ENCODE data around the gene LETM1.
A peak's percentile ranks its signal among the peaks of the same experiment; 100 is the strongest.

LETM1 gene

DNA sequence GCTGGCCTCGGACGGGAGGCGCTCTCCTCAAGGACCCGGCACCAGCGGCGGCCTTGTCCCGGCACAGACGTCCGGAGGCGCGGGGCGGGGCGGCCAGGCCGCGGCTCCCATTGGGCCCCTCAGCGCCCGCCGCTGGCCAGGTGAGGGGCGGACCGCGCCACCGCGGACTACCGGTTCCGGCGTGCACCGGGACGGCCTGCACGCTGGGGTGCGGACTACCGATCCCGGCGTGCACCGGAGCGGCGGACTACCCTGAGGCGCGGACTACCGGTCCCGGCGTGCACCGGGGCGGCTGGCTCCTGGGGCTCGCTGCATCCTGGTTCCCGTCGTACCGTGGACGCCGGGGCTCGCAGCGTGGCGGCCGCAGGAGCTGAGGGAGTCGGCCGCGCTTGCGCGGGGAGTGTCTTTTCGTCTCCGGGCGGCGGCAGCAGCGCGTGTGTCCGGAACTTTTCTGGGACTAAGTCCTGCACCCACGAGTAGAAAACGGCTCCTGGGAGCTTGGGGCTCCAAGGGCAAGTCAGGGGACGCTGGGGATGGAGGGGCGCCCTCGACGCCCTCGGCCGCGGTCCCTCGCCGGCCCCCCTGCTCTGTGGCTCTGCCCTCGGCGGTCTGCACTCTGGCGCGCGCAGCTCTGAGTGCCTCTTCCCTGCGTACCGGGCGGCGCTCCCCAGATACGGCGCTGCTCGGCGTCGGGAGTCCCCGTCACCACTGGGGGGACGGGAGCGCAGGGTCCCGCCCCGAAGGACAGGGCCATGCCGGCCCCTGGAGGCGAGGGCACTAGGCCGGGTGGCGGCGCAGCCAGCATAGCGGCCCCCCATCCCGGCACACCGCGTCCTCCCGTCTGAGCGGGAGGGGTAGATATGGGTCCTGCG, at the start of gene LETM1:
TSS of gene LETM1 (minus strand) at position 86 of the 872 bp plus-strand sequence. CDS start 206 bp downstream, outside the sequence.
- peak; percentile 86 for DNase-seq (ENCODE audit: low read depth)

DNA sequence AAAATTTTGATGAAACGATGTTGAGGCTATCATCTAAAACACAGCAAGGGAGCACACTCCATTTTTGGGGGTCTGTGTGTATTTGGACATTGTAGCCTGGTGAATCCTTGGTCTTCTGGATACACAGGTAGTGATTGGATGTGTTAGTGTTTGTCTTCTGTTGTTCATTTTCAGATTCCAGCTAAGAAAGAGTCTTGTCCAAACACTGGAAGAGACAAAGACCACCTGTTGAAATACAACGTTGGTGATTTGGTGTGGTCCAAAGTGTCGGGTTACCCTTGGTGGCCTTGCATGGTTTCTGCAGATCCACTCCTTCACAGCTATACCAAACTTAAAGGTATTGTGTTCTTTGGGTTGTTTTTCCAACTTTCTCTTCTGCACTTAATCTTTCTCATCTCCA, 48.1 kb upstream of the LETM1 start:
- no peak for DNase-seq (ENCODE audit: low read depth)

DNA sequence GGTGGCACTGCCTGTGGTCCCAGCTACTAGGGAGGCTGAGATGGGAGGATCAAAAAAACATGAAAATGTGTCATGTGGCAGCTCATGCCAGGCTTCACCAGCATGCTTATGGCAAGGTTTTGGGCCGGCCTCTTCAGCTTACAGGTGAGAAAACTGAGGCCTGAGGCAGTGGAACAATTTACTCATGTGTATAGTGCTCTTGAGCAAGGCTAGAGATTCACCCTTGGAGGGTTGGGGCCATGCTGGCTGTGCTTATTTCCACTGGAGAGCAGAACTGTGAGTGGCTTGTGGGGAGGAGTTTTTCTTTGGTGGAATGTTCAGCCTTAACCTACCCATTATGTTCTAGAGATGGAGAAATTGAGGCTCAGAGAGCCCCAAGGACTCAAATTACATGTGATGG, 47.1 kb upstream of the LETM1 start:
- no peak for DNase-seq (ENCODE audit: low read depth)

- no peak for DNase-seq (ENCODE audit: low read depth)
Measured at GRCh38 chr4:1902243-1902642, 46.3 kb upstream of the LETM1 start.

- no peak for DNase-seq (ENCODE audit: low read depth)
Measured at GRCh38 chr4:1901127-1901526, 45.2 kb upstream of the LETM1 start.

- no peak for DNase-seq (ENCODE audit: low read depth)
Measured at GRCh38 chr4:1900624-1901023, 44.7 kb upstream of the LETM1 start.

GRCh38 chr4:1900087-1900433, 44.1 kb upstream of the LETM1 start:
- DNase-seq (ENCODE audit: low read depth), result no peak

GRCh38 chr4:1899149-1900086, 43.5 kb upstream of the LETM1 start:
- DNase-seq (ENCODE audit: low read depth), result peak; percentile 68

DNA sequence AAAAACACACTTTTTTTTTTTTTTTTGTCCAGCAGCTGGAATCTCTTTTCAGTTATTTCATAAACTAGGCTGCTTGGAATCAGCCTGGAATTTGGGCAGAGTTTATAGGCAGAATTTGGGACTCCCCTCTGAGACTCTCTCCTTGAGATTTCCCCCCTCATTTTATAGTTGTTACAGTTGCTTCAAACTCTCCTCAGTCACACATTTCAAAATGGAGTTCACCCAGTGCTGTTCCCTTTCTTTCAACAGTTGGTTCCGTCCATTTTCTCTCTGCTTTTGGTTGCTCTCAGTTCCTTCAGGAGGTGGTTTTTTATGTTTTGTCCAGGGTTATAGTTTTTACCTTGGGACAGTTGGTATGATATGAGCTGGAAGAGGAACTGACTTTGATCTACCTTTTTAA, 42.7 kb upstream of the LETM1 start:
- DNase-seq (ENCODE audit: low read depth), result no peak

DNA sequence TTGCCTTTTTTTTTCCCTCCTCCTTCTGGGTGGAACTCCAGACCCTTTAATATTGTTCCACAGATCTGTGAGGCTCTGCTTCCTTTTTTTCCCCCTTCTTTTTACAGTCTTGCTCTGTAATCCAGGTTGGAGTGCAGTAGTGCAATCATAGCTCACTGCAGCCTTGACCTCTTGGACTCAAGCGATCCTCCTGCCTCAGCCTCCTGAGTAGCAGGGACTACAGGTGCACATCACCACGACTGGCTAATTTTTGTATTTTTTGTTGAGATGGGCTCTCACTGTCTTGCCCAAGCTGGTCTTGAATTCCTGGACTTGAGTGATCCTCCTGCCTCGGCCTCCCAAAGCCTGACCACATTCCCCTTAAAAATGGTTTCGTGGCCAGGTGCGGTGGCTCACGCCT, 42.1 kb upstream of the LETM1 start:
- no peak for DNase-seq (ENCODE audit: low read depth)

- DNase-seq (ENCODE audit: low read depth), result no peak
Measured at GRCh38 chr4:1896658-1896991, 40.7 kb upstream of the LETM1 start.

GRCh38 chr4:1895971-1896657, 40.2 kb upstream of the LETM1 start:
- no peak for DNase-seq (ENCODE audit: low read depth)

DNA sequence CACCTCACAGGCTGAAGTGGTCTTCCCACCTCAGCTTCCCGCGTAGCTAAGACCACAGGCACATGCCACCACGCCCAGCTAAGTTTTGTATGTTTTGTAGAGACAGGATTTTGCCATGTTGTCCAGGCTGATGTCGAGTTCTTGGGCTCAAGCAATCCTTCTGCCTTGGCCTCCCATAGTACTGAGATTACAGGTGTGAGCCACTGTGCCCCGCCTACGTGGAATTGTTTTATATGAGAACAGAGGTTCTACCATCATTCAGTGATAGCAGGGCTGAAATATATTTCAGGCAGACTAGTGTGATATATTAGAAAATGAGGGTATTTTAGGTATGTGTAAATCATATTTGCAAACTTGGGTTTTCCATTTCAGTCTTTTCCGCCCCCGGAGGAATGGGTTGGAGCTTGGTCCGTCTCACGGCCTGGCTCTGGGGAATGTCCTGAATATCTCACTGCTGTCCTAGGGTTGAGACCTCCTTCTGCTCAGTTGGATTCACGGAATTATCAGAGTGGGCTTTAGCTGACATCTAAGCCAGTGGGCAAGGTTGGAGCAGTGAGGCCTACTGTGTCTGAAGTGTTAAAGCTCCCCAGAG, 35.1 kb upstream of the LETM1 start:
- DNase-seq (ENCODE audit: low read depth), result no peak

- DNase-seq (ENCODE audit: low read depth), result no peak
Measured at GRCh38 chr4:1887052-1887451, 31.1 kb upstream of the LETM1 start.

DNA sequence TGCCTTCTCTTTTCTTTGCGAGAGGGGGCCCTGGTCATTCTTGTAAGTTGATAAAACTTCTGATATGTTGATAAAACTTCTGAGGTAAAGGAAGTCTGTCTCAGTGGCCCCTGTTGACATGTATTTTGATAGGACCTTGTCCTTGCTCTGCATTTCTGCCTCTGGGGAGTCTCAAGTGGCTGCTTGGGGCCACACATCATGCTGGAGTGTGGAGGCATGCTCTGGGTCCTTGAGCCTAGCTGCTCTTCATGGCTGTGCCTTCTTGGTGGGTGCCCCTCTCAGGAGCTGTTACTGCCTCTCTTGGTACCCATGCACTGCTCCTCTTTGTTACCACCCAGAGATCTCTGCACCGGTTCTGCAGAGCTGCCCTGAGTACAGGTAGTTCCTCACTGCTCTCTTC, 29.5 kb upstream of the LETM1 start:
- no peak for DNase-seq (ENCODE audit: low read depth)

GRCh38 chr4:1883583-1883982, 27.6 kb upstream of the LETM1 start:
- no peak for DNase-seq (ENCODE audit: low read depth)

DNA sequence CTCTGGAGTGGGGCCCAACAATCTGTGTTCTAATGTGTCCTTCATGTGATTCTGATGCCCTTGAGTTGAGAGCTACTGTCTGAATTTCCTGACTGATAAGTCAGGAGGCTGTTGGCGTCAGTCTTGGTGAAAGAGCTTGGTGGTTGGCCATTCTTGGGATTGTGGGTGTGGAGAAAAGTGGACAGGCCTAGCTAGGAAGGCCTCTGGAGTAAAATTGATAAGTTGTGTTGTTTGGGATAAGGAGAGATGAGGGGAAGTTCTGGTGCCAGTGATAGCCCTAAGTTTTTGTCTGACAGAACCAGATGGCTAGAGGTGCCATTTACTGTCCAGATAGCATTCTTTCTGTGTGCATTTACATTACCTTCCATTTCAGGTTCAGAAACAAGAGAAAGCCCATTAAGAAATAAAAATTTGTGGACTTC, 26.9 kb upstream of the LETM1 start:
- DNase-seq (ENCODE audit: low read depth), result no peak

DNA sequence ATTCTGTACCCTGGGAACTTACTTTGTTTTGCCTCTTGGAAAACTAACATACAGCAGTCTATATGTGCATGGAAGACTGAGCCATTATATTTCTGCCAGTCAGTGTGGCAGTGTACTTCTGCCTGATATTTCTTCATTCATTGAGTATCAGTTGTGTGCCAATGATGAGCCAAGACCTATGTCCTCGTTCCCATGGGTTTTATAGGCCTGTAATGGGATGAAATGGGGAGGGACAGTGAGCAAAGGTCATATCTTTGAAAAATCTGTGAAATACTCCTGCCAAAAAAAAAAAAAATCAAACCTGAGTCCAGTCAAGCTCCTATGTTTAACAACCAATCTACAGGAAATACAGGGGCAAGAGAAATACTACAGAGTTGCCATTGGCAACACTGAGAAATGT, 24.4 kb upstream of the LETM1 start:
- no peak for DNase-seq (ENCODE audit: low read depth)

GRCh38 chr4:1879485-1879884, 23.5 kb upstream of the LETM1 start:
- DNase-seq (ENCODE audit: low read depth), result no peak

- no peak for DNase-seq (ENCODE audit: low read depth)
Measured at GRCh38 chr4:1874201-1874600, 18.2 kb upstream of the LETM1 start.

- DNase-seq (ENCODE audit: low read depth), result no peak
Measured at GRCh38 chr4:1873776-1874175, 17.8 kb upstream of the LETM1 start.

DNA sequence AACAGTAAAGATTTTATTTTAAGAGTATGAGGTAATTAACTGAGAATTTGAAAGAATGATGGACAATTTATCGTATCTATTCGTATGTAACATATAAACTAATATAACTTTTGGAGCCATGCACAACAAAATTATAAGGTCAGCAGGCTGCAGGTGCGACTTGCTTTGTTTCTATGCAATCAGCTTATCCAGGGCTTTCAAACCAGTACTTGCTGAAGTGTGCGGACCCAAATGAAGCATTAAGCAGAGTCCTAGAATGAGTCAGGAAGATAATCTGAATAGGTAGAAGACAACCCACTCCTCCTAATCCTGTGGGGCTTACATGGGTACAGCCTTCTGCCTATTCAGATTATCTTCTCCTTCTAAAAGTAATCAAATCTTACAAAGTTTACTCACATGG, 17.3 kb upstream of the LETM1 start:
- no peak for DNase-seq (ENCODE audit: low read depth)
